Lower leg skin (tissue), 3 donors: ENCODE results near the gene PLXNB3.

Experiments
- POLR2A ChIP-seq, 2 donors: fragments of 450-650 bp; IDR thresholded peaks; one replicate each; pipeline ENCODE4 v1.6.1; 2016 to 2017; ENCODE audit warnings: antibody characterized with exemption in 2 of 2, mild to moderate bottlenecking in 1 of 2, moderate library complexity in 1 of 2
- TF ChIP-seq, protein P1 (sequence below), 3 donors: fragments of 450-650 bp; IDR thresholded peaks; one replicate each; pipeline ENCODE4 v1.5.1; 2016; ENCODE audit warnings: antibody characterized with exemption in 3 of 3, mild to moderate bottlenecking in 3 of 3, moderate library complexity in 2 of 3

GRCh38 chrX:153768311-153769157, 4.5 kb downstream of the PLXNB3 start:
- TF ChIP-seq, protein P1, sequence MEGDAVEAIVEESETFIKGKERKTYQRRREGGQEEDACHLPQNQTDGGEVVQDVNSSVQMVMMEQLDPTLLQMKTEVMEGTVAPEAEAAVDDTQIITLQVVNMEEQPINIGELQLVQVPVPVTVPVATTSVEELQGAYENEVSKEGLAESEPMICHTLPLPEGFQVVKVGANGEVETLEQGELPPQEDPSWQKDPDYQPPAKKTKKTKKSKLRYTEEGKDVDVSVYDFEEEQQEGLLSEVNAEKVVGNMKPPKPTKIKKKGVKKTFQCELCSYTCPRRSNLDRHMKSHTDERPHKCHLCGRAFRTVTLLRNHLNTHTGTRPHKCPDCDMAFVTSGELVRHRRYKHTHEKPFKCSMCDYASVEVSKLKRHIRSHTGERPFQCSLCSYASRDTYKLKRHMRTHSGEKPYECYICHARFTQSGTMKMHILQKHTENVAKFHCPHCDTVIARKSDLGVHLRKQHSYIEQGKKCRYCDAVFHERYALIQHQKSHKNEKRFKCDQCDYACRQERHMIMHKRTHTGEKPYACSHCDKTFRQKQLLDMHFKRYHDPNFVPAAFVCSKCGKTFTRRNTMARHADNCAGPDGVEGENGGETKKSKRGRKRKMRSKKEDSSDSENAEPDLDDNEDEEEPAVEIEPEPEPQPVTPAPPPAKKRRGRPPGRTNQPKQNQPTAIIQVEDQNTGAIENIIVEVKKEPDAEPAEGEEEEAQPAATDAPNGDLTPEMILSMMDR (IDR thresholded peaks at IDR 0.05): no peak
- TF ChIP-seq POLR2A (IDR thresholded peaks at IDR 0.05): no peak
